Peyer's patch (tissue), 4 donors: ENCODE measurements around the gene ELF2.

Experiments used
- POLR2A ChIP-seq, 2 donors: fragments of 450-650 bp; IDR thresholded peaks; one replicate each; pipeline ENCODE4 v1.5.1; 2017; ENCODE audit warnings: antibody characterized with exemption in 2 of 2, mild to moderate bottlenecking in 2 of 2, moderate library complexity in 2 of 2
- TF ChIP-seq, protein P1 (sequence below), 6 experiments: fragments of 450-650 bp in 4 of 6; fragments of 200-600 bp in 2 of 6; sonication (generic) in 1 of 6; IDR thresholded peaks; one replicate each; pipeline ENCODE4 v1.5.1; 2017 to 2019; ENCODE audit warnings: antibody characterized with exemption in 6 of 6, mild to moderate bottlenecking in 3 of 6, moderate library complexity in 1 of 6

DNA sequence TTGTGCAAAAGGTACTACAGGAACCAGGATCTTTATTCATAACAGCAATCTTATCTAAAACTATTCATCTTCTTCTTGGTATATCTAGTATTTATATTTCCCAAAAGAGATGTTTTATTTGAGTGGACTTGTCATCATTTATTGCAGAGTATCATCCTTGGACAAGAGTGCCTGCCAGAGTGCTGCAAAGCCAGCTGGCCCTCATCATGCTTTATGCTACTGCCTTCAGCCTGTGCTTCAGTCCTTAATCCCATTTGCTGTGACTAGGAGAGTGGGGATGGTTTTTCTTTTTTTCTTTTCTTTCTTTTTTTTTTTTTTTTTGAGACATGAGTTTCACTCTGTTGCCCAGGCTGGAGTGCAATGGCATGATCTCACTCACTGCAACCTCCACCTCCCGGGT lies 33.5 kb upstream of the ELF2 start:
- TF ChIP-seq, protein P1, sequence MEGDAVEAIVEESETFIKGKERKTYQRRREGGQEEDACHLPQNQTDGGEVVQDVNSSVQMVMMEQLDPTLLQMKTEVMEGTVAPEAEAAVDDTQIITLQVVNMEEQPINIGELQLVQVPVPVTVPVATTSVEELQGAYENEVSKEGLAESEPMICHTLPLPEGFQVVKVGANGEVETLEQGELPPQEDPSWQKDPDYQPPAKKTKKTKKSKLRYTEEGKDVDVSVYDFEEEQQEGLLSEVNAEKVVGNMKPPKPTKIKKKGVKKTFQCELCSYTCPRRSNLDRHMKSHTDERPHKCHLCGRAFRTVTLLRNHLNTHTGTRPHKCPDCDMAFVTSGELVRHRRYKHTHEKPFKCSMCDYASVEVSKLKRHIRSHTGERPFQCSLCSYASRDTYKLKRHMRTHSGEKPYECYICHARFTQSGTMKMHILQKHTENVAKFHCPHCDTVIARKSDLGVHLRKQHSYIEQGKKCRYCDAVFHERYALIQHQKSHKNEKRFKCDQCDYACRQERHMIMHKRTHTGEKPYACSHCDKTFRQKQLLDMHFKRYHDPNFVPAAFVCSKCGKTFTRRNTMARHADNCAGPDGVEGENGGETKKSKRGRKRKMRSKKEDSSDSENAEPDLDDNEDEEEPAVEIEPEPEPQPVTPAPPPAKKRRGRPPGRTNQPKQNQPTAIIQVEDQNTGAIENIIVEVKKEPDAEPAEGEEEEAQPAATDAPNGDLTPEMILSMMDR (IDR thresholded peaks at IDR 0.05) = no peak
- no peak for TF ChIP-seq POLR2A (IDR thresholded peaks at IDR 0.05)
